C1 segment of cervical spinal cord (tissue), 14 donors: Measurements from ENCODE around the gene CNTNAP2.
A peak's percentile ranks its signal among the peaks of the same experiment; 100 is the strongest.
"Not testable (repeated sequence)": the region's sequence is repeated elsewhere in the genome, so short reads cannot be mapped to it uniquely, and the experiment has no call there.

Experiments
- DNase-seq, 14 donors: peaks; one replicate each; lab custom pipeline; 2025; lab: John Stamatoyannopoulos, UW

Gene CNTNAP2

GRCh38 chr7:147723536-147723935 is 1606.9 kb downstream of the CNTNAP2 start:
- DNase-seq, result no peak

GRCh38 chr7:147731311-147731710 is 1614.7 kb downstream of the CNTNAP2 start:
- DNase-seq, result no peak

- not testable (repeated sequence) for DNase-seq
These were observed 1621.1 kb downstream of the CNTNAP2 start for GRCh38 chr7:147737559-147738214.

GRCh38 chr7:147742301-147742700 is 1625.7 kb downstream of the CNTNAP2 start:
- DNase-seq, result no peak

- DNase-seq, result no peak
These were observed 1639.7 kb downstream of the CNTNAP2 start for GRCh38 chr7:147756300-147756699.

GRCh38 chr7:147759327-147759943 is 1642.8 kb downstream of the CNTNAP2 start:
- no peak for DNase-seq

- DNase-seq, result no peak
These were observed 1648.7 kb downstream of the CNTNAP2 start for GRCh38 chr7:147765301-147765700.

- peak in 5 of 14 donors; percentile 1 to 36 (median 18) for DNase-seq
These were observed 1654.7 kb downstream of the CNTNAP2 start for GRCh38 chr7:147771344-147771743.

GRCh38 chr7:147774461-147774860 is 1657.9 kb downstream of the CNTNAP2 start:
- no peak for DNase-seq

- DNase-seq, result no peak
These were observed 1659.1 kb downstream of the CNTNAP2 start for GRCh38 chr7:147775516-147776284.

- no peak for DNase-seq
These were observed 1660.7 kb downstream of the CNTNAP2 start for GRCh38 chr7:147777309-147777708.

- DNase-seq, result no peak
These were observed 1663.3 kb downstream of the CNTNAP2 start for GRCh38 chr7:147779949-147780348.

- no peak for DNase-seq
These were observed 1680.0 kb downstream of the CNTNAP2 start for GRCh38 chr7:147796581-147796980.

- no peak for DNase-seq
These were observed 1681.4 kb downstream of the CNTNAP2 start for GRCh38 chr7:147798001-147798400.

GRCh38 chr7:147801762-147802161 is 1685.2 kb downstream of the CNTNAP2 start:
- DNase-seq, result not testable (repeated sequence)

- DNase-seq, result no peak
These were observed 1686.5 kb downstream of the CNTNAP2 start for GRCh38 chr7:147803151-147803550.

- no peak for DNase-seq
These were observed 1687.0 kb downstream of the CNTNAP2 start for GRCh38 chr7:147803606-147804005.

GRCh38 chr7:147804032-147804431 is 1687.4 kb downstream of the CNTNAP2 start:
- DNase-seq, result no peak

- DNase-seq, result no peak
These were observed 1689.5 kb downstream of the CNTNAP2 start for GRCh38 chr7:147805996-147806576.

- DNase-seq, result no peak
These were observed 1693.2 kb downstream of the CNTNAP2 start for GRCh38 chr7:147809786-147810185.

GRCh38 chr7:147810269-147810668 is 1693.7 kb downstream of the CNTNAP2 start:
- DNase-seq, result no peak

- DNase-seq, result no peak
These were observed 1695.3 kb downstream of the CNTNAP2 start for GRCh38 chr7:147811923-147812322.
